K562 (cell line): ENCODE measurements around the gene CSTPP1. TPM values are rescaled to one million over a fixed set of nuclear protein-coding genes. Genes with fewer than 3 reads are reported as not detected.

Source experiments
- ATAC-seq: fragments of 200-7000 bp; cut with Tn5 transposase; 3 replicates; pipeline ENCODE4 v1.9.1; 2020; ENCODE audit warnings: moderate library complexity
- BruUV-seq: library from RNA; stranded (reverse); fragments of 400-500 nt; replicated peaks from 2 replicates; lab custom pipeline; 2021; lab: Mats Ljungman, UMichigan
- CTCF ChIA-PET: fragments of 300-600 bp; formaldehyde crosslinking; extraction: SDS; loops from one replicate; lab custom pipeline; 2021; ENCODE audit warnings: low intra/inter-chr PET ratio; lab: Yijun Ruan, JAX
- POLR2A ChIA-PET: fragments of 300-600, 350-650 bp; sonication (Branson Sonifier 250); formaldehyde crosslinking; extraction: SDS; loops from one replicate; lab custom pipeline; 2021; ENCODE audit warnings: antibody characterized with exemption, inconsistent platforms; lab: Yijun Ruan, JAX
- DNase-seq, 4 experiments: peaks; one replicate each; pipeline versions ENCODE4 v3.0.0 to v3.0.0-alpha.2; 2011 to 2018; ENCODE audit warnings: low spot score in 3 of 4, mixed read lengths in 3 of 4; ENCODE audit errors: extremely low read depth in 1 of 4
- FAIRE-seq: peaks from 2 replicates; lab custom pipeline; 2011; peaks lifted over from hg19 to GRCh38; lab: Jason Lieb, UNC
- H2AFZ ChIP-seq: 2 replicates; pipeline ENCODE4 v1.6.0; 2011; ENCODE audit warnings: low read depth, low read length, control low read depth, inconsistent platforms
- H3K27ac ChIP-seq: fragments of 200-600 bp; 3 replicates; pipeline ENCODE4 v1.8.0; 2011; ENCODE audit warnings: low read depth, mild to moderate bottlenecking, control low read depth, inconsistent platforms, low read length, moderate library complexity, mixed read lengths; ENCODE audit errors: extremely low read depth
- H3K27me3 ChIP-seq, 2 experiments: fragments of 300-600 bp in 1 of 2; 2 replicates in 1 of 2; 3 replicates in 1 of 2; pipeline versions ENCODE4 v1.6.0 to v1.8.0; 2011; ENCODE audit warnings: inconsistent platforms in 2 of 2, low read length in 2 of 2, mild to moderate bottlenecking in 1 of 2, mixed read lengths in 1 of 2, moderate library complexity in 1 of 2; ENCODE audit not compliant: control insufficient read depth in 2 of 2, insufficient read depth in 2 of 2
- H3K36me3 ChIP-seq: fragments of 300-600 bp; 3 replicates; pipeline ENCODE4 v1.8.0; 2011; ENCODE audit warnings: mild to moderate bottlenecking, low read length, inconsistent platforms; ENCODE audit not compliant: control insufficient read depth, insufficient read depth
- H3K4me1 ChIP-seq, 2 experiments: fragments of 200-600 bp in 1 of 2; replicated peaks in 1 of 2; 2 replicates in 1 of 2; 3 replicates in 1 of 2; pipeline versions ENCODE4 v1.5.1 to v1.8.0; 2011; ENCODE audit warnings: inconsistent platforms in 2 of 2, low read length in 2 of 2, mild to moderate bottlenecking in 1 of 2, mixed read lengths in 1 of 2, moderate library complexity in 1 of 2; ENCODE audit not compliant: control insufficient read depth in 2 of 2, insufficient read depth in 2 of 2
- H3K4me2 ChIP-seq: 2 replicates; pipeline ENCODE4 v1.6.1; 2011; ENCODE audit warnings: low read length, control low read depth, inconsistent platforms, mixed read lengths; ENCODE audit not compliant: insufficient read depth
- H3K4me3 ChIP-seq: fragments of 200-600 bp; sonication (generic), shearing (Covaris generic); 2 replicates; pipeline ENCODE4 v1.5.1; 2016; ENCODE audit warnings: control low read depth, inconsistent platforms
- H3K79me2 ChIP-seq: fragments of 200-600 bp; 3 replicates; pipeline ENCODE4 v1.8.0; 2011; ENCODE audit warnings: low read length, inconsistent platforms; ENCODE audit not compliant: control insufficient read depth, insufficient read depth
- H3K9ac ChIP-seq, 2 experiments: 2 replicates each; pipeline versions ENCODE4 v1.6.0 to v1.6.1; 2011; ENCODE audit warnings: low read depth in 2 of 2, low read length in 2 of 2, control low read depth in 1 of 2, inconsistent platforms in 1 of 2, mild to moderate bottlenecking in 1 of 2, mixed read lengths in 1 of 2; ENCODE audit not compliant: insufficient read depth in 1 of 2
- H3K9me1 ChIP-seq: one replicate; pipeline ENCODE4 v1.6.0; 2011; ENCODE audit warnings: inconsistent platforms, mild to moderate bottlenecking, low read length, moderate library complexity; ENCODE audit not compliant: control insufficient read depth, insufficient read depth
- H3K9me3 ChIP-seq: replicated peaks from 2 replicates; pipeline ENCODE4 v1.5.1; 2011; ENCODE audit warnings: low read depth, low read length, inconsistent platforms; ENCODE audit not compliant: control insufficient read depth, insufficient read depth
- H4K20me1 ChIP-seq: replicated peaks from 2 replicates; pipeline ENCODE4 v1.6.1; 2011; ENCODE audit warnings: low read length, inconsistent platforms, mixed read lengths; ENCODE audit not compliant: control insufficient read depth, insufficient read depth
- CAMTA2 ChIP-seq: fragments of 250-450 bp; sonication (Bioruptor Pico); conservative IDR thresholded peaks from 2 replicates; pipeline ENCODE4 v1.5.1; 2022
- CXXC5 ChIP-seq: fragments of 250-450 bp; sonication (Bioruptor Pico); IDR thresholded peaks from 2 replicates; pipeline ENCODE4 v1.8.0; 2022; ENCODE audit warnings: inconsistent platforms, mild to moderate bottlenecking, moderate library complexity
- ELF4 ChIP-seq: fragments of 450-650 bp; formaldehyde crosslinking; IDR thresholded peaks from 2 replicates; pipeline ENCODE4 v1.4.0; 2022; ENCODE audit warnings: missing genetic modification characterization
- FOXA3 ChIP-seq, 2 experiments: fragments of 450-650 bp in 1 of 2; sonication (generic) in 1 of 2; formaldehyde crosslinking; IDR thresholded peaks in 1 of 2; conservative IDR thresholded peaks in 1 of 2; 2 replicates each; pipeline versions ENCODE4 v1.4.0 to v1.8.0; 2020 to 2022; ENCODE audit warnings: mild to moderate bottlenecking in 2 of 2, missing genetic modification reagents in 1 of 2
- FOXP4 ChIP-seq: sonication (generic); formaldehyde crosslinking; IDR thresholded peaks from 2 replicates; pipeline ENCODE4 v1.8.0; 2022; ENCODE audit warnings: mild to moderate bottlenecking, missing genetic modification reagents, borderline replicate concordance
- GABPA ChIP-seq: fragments of 200-800 bp; sonication (Bioruptor generic); conservative IDR thresholded peaks from 2 replicates; pipeline ENCODE4 v1.6.1; 2016; ENCODE audit warnings: low read depth, missing genetic modification characterization, missing compliant biosample characterization
- GTF3C2 ChIP-seq: IDR thresholded peaks from 3 replicates; pipeline ENCODE4 v1.6.1; 2011; ENCODE audit warnings: borderline replicate concordance, mild to moderate bottlenecking, moderate library complexity; ENCODE audit not compliant: insufficient read length; ENCODE audit errors: extremely low read depth
- HDAC6 ChIP-seq: IDR thresholded peaks from 2 replicates; pipeline ENCODE4 v1.6.1; 2012; ENCODE audit warnings: low read depth, mild to moderate bottlenecking, control low read depth, inconsistent platforms, low read length, moderate library complexity
- MXI1 ChIP-seq: IDR thresholded peaks from 2 replicates; pipeline ENCODE4 v1.6.1; 2011; ENCODE audit warnings: low read depth, mild to moderate bottlenecking, improper control_type of control experiment, low read length
- NCOR1 ChIP-seq: fragments of 450-650 bp; IDR thresholded peaks from 2 replicates; pipeline ENCODE4 v1.6.1; 2016; ENCODE audit warnings: mild to moderate bottlenecking, moderate library complexity
- TBL1XR1 ChIP-seq, 2 experiments: IDR thresholded peaks; 2 replicates each; pipeline ENCODE4 v1.6.1; 2012; ENCODE audit warnings: improper control_type of control experiment in 2 of 2, low read length in 2 of 2, mild to moderate bottlenecking in 1 of 2
- ZNF644 ChIP-seq: fragments of 200-800 bp; sonication (Bioruptor generic); IDR thresholded peaks from 2 replicates; pipeline ENCODE4 v1.6.1; 2016; ENCODE audit warnings: low read depth, missing genetic modification characterization, missing compliant biosample characterization
- ZNF76 ChIP-seq: fragments of 250-450 bp; sonication (Bioruptor Pico); IDR thresholded peaks from 2 replicates; pipeline ENCODE4 v1.4.0; 2020; ENCODE audit warnings: mild to moderate bottlenecking, moderate library complexity, borderline replicate concordance
- WGBS: fragments of 100-300 bp; shearing (Covaris generic); methylation state at CpG from one replicate; pipeline ENCODE4 v1.1.6; 2016; ENCODE audit warnings: low coverage, mixed read lengths; ENCODE audit not compliant: insufficient coverage; ENCODE audit errors: missing lambda C conversion rate; 5-methylcytosine and 5-hydroxymethylcytosine counted together
- in situ Hi-C: fragments of 300-500 bp; cut with MboI; formaldehyde crosslinking; loops from 4 replicates; pipeline ENCODE4 v1.15.0; 2018; ENCODE audit warnings: inconsistent platforms, mixed read lengths
- intact Hi-C: fragments of 100-400 bp; cut with micrococcal nuclease; formaldehyde crosslinking; loops from 2 replicates; pipeline ENCODE4 v1.14.2; 2022
- polyA plus RNA-seq, 8 experiments: library from polyadenylated mRNA; depleted of rRNA in 4 of 8; stranded (reverse) in 5 of 8; unstranded in 3 of 8; fragments of >200 nt; fragmentation: Nextera tagmentation in 2 of 8; fragmentation: Illumina TruSeq in 1 of 8; extraction: Ambion mirVana in 2 of 8; extraction: Trizol in 1 of 8; gene quantifications; 2 replicates each; pipeline versions ENCODE4 v1.2.1 to v1.2.3, GENCODE V29; 2011 to 2014; ENCODE audit warnings: inconsistent platforms in 1 of 8, missing spikeins in 1 of 8
- total RNA-seq, 7 experiments: library from RNA; depleted of rRNA in 6 of 7; stranded (reverse); fragments of >200 nt in 6 of 7; fragmentation: Illumina TruSeq in 2 of 7; extraction: Trizol in 2 of 7; gene quantifications; 2 replicates each; pipeline versions ENCODE4 v1.2.1 to v1.2.3, GENCODE V29; 2011 to 2021; ENCODE audit warnings: low replicate concordance in 1 of 7

The CSTPP1 gene
- total and polyA plus RNA-seq, 9 of the 15 experiments (the other 6 are each of a cell fraction or from before 2014, with no cell fraction given): 6.5 to 17.8 (median 9.2) TPM

- TF ChIP-seq HDAC6: no peak
- no peak for TF ChIP-seq FOXA3 (CRISPR knock-in tag; conservative IDR thresholded peaks at IDR 0.05 in 1 of 2, IDR thresholded peaks at IDR 0.05 in 1 of 2)
- TF ChIP-seq ZNF76 (CRISPR knock-in tag): no peak
Measured at GRCh38 chr11:47137476-47137875, 200.9 kb downstream of the CSTPP1 start (continued).

- POLR2A ChIA-PET: interaction anchor here (1.2 kb wide), 1 partner anchor 9 kb away, joined by 3 read pairs; no protein-coding TSS in a partner anchor
- Histone ChIP-seq H3K79me2 (no peaks in the 10 kb centered on the region), H3K9ac (no peak overlapping the region), H3K27me3 (no peaks in the 10 kb centered on the region), H3K9me3 (no peaks in the 10 kb centered on the region), H3K36me3 (no peaks in the 10 kb centered on the region), H3K4me2 (no peak overlapping the region), H3K9me1 (no peaks in the 10 kb centered on the region), H4K20me1 (no peaks in the 10 kb centered on the region), H3K27ac (no peak overlapping the region), H2AFZ (no peak overlapping the region), H3K4me3 (no peak overlapping the region), H3K4me1 (no peaks in the 10 kb centered on the region)
- BruUV-seq: no TSS peak
- intact Hi-C loops: no loop called here
- WGBS: 49% methylated on average over 4 of the region's 4 CpGs
- ATAC-seq: no peak
- no peak for DNase-seq
- in situ Hi-C loops: loop anchor here (10.0 kb wide), 1 partner anchor 395 kb away; no protein-coding TSS in a partner anchor
- no peak for FAIRE-seq
- CTCF ChIA-PET: no interaction called here
- TF ChIP-seq GTF3C2 (no peak), MXI1 (no peak), NCOR1 (no peak), GABPA (tag) (no peak), ZNF644 (tag) (no peak), FOXP4 (CRISPR knock-in tag) (no peak), CAMTA2 (CRISPR knock-in tag) (no peak), ELF4 (CRISPR knock-in tag) (no peak), TBL1XR1 (IDR thresholded peaks at IDR 0.05; ENCODE audit: low read length in 2 of 2) (no peak), CXXC5 (CRISPR knock-in tag) (no peak)
Measured at GRCh38 chr11:47139878-47140277, 203.3 kb downstream of the CSTPP1 start.
